T-helper 9 cell (primary cell): Measurements from ENCODE around the gene FASTK.

ENCODE experiments used
- DNase-seq: peaks from one replicate; pipeline ENCODE4 v3.0.0-alpha.2; 2020

Gene FASTK

GRCh38 chr7:151118108-151119054 lies 37.8 kb upstream of the FASTK start:
- no peak for DNase-seq

GRCh38 chr7:151117565-151117964 lies 37.0 kb upstream of the FASTK start:
- DNase-seq, result peak; percentile 38

- no peak for DNase-seq
These were observed 36.2 kb upstream of the FASTK start for GRCh38 chr7:151116603-151117440.

- no peak for DNase-seq
These were observed 35.3 kb upstream of the FASTK start for GRCh38 chr7:151115836-151116418.

GRCh38 chr7:151115121-151115835 lies 34.7 kb upstream of the FASTK start:
- DNase-seq, result no peak

- no peak for DNase-seq
These were observed 33.8 kb upstream of the FASTK start for GRCh38 chr7:151114151-151115090.

GRCh38 chr7:151113344-151114150 lies 32.9 kb upstream of the FASTK start:
- DNase-seq, result no peak

GRCh38 chr7:151110941-151111645 lies 30.5 kb upstream of the FASTK start:
- DNase-seq, result peak; percentile 70

GRCh38 chr7:151110236-151110940 lies 29.8 kb upstream of the FASTK start:
- DNase-seq, result no peak

GRCh38 chr7:151109094-151110048 lies 28.8 kb upstream of the FASTK start:
- DNase-seq, result no peak

- DNase-seq, result no peak
These were observed 27.3 kb upstream of the FASTK start for GRCh38 chr7:151107882-151108281.

- DNase-seq, result no peak
These were observed 24.0 kb upstream of the FASTK start for GRCh38 chr7:151104411-151105235.

- DNase-seq, result no peak
These were observed 23.4 kb upstream of the FASTK start for GRCh38 chr7:151103973-151104372.

GRCh38 chr7:151102991-151103390 lies 22.4 kb upstream of the FASTK start:
- DNase-seq, result no peak

- no peak for DNase-seq
These were observed 21.2 kb upstream of the FASTK start for GRCh38 chr7:151101621-151102396.

GRCh38 chr7:151100921-151101320 lies 20.3 kb upstream of the FASTK start:
- DNase-seq, result no peak
